ENCODE data around the gene DLG2. TPM values are rescaled to one million over a fixed set of nuclear protein-coding genes. Genes with fewer than 3 reads are reported as not detected.

DLG2 gene
- total and polyA plus RNA-seq, 2 of the 4 experiments (the other 2 are of a cell fraction): 0.31 to 0.36 TPM

DNA sequence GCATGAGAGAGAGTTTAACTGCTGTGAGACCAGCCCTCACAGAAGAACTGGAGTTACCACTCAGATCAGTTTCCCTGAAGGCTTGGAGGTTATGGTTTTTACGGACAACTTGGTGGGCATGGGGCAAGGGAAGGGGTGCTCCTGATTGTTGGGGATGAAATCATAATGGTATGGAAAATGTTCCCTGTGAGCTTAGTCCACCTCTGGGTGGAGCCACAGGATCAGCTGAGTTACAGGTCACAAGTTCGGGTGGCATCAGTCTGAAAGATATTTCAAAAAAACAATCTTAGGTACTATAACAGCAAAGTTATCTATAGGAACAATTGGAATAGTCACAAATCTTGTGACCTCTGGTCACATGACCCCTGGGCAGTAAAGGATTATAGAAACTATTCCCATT is 162.9 kb downstream of the DLG2 start:
- Histone ChIP-seq H2BK5ac (ENCODE audit: low read depth, low read length, poor library complexity, severe bottlenecking) (no peak overlapping the region), H3K4me2 (ENCODE audit: low read depth, low read length) (no peak overlapping the region), H2BK120ac (ENCODE audit: low read depth, low read length) (no peak overlapping the region), H3K27me3 (ENCODE audit: control insufficient read depth, insufficient read depth, low read length) (no peaks in the 10 kb centered on the region), H3K4ac (ENCODE audit: low read depth, low read length) (no peak overlapping the region), H3K36me3 (ENCODE audit: control insufficient read depth, insufficient read depth, low read length) (no peaks in the 10 kb centered on the region), H3K9ac (ENCODE audit: low read depth, low read length) (no peak overlapping the region), H3K56ac (ENCODE audit: extremely low read depth, insufficient read depth, low read length) (no peak overlapping the region), H3K9me3 (ENCODE audit: control insufficient read depth, insufficient read depth, low read length) (peaks cover 4% of the 10 kb centered on the region), H3K27ac (ENCODE audit: insufficient read depth, low read length) (no peak overlapping the region), H4K8ac (ENCODE audit: low read depth in 2 of 2, low read length in 2 of 2) (no peak overlapping the region), H3K9me1 (ENCODE audit: insufficient read depth, low read length) (no peaks in the 10 kb centered on the region), H3K14ac (replicated peaks; ENCODE audit: low read depth, low read length) (no peak overlapping the region), H2AK5ac (ENCODE audit: low read depth, low read length) (no peak overlapping the region), H3K4me1 (ENCODE audit: control insufficient read depth, insufficient read depth, low read length) (no peaks in the 10 kb centered on the region), H2BK15ac (ENCODE audit: low read depth, low read length) (no peak overlapping the region), H4K5ac (ENCODE audit: low read depth, low read length) (no peak overlapping the region), H4K91ac (ENCODE audit: insufficient read depth, low read depth, low read length) (no peak overlapping the region), H2BK20ac (ENCODE audit: low read depth, low read length) (no peak overlapping the region), H2AK9ac (replicated peaks; ENCODE audit: low read depth, low read length, poor library complexity) (no peak overlapping the region), H2AFZ (replicated peaks; ENCODE audit: low read length, poor library complexity) (no peak overlapping the region), H3K79me1 (ENCODE audit: low read depth in 1 of 2, low read length in 2 of 2) (no peaks in the 10 kb centered on the region), H3K4me3 (ENCODE audit: insufficient read depth, low read depth, low read length) (no peak overlapping the region), H3K23ac (ENCODE audit: low read depth, low read length) (no peak overlapping the region), H3K18ac (ENCODE audit: low read depth, low read length) (no peak overlapping the region), H4K20me1 (ENCODE audit: insufficient read depth, low read length) (no peaks in the 10 kb centered on the region)
- POLR2A ChIA-PET (ENCODE audit: unreplicated experiment): no interaction called here
- no peak for ATAC-seq (ENCODE audit: low read depth)
- in situ Hi-C loops (cut with MboI; ENCODE audit: low sequenced_read_pairs): no loop called here
- intact Hi-C loops (cut with micrococcal nuclease): no loop called here
- TF ChIP-seq RAD21 (IDR thresholded peaks at IDR 0.05; ENCODE audit: low read length) (no peak), FOS (IDR thresholded peaks at IDR 0.05; ENCODE audit: low read depth, low read length) (no peak), CEBPB (IDR thresholded peaks at IDR 0.05; ENCODE audit: low read depth, low read length) (no peak), RCOR1 (IDR thresholded peaks at IDR 0.05; ENCODE audit: insufficient replicate concordance, low read length) (no peak), MAZ (IDR thresholded peaks at IDR 0.05; ENCODE audit: borderline replicate concordance, low read depth, low read length) (no peak), SMC3 (IDR thresholded peaks at IDR 0.05; ENCODE audit: low read depth, low read length) (no peak), NFE2L2 (IDR thresholded peaks at IDR 0.05; ENCODE audit: low read depth, low read length) (no peak), POLR2A (IDR thresholded peaks at IDR 0.05; ENCODE audit: low read depth, low read length) (no peak), CHD1 (IDR thresholded peaks at IDR 0.05; ENCODE audit: low read depth, low read length) (no peak), MAFK (IDR thresholded peaks at IDR 0.05; ENCODE audit: low read depth, low read length) (no peak), RFX5 (IDR thresholded peaks at IDR 0.05; ENCODE audit: low read depth, low read length) (no peak), BHLHE40 (IDR thresholded peaks at IDR 0.05; ENCODE audit: low read depth, low read length) (no peak)
- TF ChIP-seq, protein P1, sequence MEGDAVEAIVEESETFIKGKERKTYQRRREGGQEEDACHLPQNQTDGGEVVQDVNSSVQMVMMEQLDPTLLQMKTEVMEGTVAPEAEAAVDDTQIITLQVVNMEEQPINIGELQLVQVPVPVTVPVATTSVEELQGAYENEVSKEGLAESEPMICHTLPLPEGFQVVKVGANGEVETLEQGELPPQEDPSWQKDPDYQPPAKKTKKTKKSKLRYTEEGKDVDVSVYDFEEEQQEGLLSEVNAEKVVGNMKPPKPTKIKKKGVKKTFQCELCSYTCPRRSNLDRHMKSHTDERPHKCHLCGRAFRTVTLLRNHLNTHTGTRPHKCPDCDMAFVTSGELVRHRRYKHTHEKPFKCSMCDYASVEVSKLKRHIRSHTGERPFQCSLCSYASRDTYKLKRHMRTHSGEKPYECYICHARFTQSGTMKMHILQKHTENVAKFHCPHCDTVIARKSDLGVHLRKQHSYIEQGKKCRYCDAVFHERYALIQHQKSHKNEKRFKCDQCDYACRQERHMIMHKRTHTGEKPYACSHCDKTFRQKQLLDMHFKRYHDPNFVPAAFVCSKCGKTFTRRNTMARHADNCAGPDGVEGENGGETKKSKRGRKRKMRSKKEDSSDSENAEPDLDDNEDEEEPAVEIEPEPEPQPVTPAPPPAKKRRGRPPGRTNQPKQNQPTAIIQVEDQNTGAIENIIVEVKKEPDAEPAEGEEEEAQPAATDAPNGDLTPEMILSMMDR (conservative IDR thresholded peaks at IDR 0.05; ENCODE audit: low read depth, low read length): no peak
- TF ChIP-seq, protein P2, sequence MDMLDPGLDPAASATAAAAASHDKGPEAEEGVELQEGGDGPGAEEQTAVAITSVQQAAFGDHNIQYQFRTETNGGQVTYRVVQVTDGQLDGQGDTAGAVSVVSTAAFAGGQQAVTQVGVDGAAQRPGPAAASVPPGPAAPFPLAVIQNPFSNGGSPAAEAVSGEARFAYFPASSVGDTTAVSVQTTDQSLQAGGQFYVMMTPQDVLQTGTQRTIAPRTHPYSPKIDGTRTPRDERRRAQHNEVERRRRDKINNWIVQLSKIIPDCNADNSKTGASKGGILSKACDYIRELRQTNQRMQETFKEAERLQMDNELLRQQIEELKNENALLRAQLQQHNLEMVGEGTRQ (IDR thresholded peaks at IDR 0.05; ENCODE audit: low read depth, low read length): no peak
- CTCF ChIA-PET: no interaction called here
- dilution Hi-C loops (cut with HindIII; ENCODE audit: low sequenced_read_pairs, unreplicated experiment): no loop called here
- no TSS peak for BruUV-seq (replicated peaks)
- DNase-seq: no peak
- WGBS, 2 experiments (ENCODE audit: extremely low coverage in 2 of 2, insufficient read length in 1 of 2): no CpG with 5 or more reads among the region's 2 CpGs

All from IMR-90 (cell line).